GM23338 (cell line): Measurements from ENCODE around the gene HOXD8. TPM values are rescaled to one million over a fixed set of nuclear protein-coding genes. Genes with fewer than 3 reads are reported as not detected.

ENCODE experiments used
- ATAC-seq: fragments of 200-7000 bp; cut with Tn5 transposase; 3 replicates; pipeline ENCODE4 v1.9.1; 2020
- DNase-seq: peaks from one replicate; pipeline ENCODE4 v3.0.0-alpha.2; 2015; ENCODE audit warnings: low spot score
- H2AFZ ChIP-seq: fragments of 200-600 bp; sonication (generic); 2 replicates; pipeline ENCODE4 v1.8.0; 2016; ENCODE audit warnings: antibody characterized with exemption, mild to moderate bottlenecking, moderate library complexity
- H3F3A ChIP-seq: fragments of 200-600 bp; sonication (generic); replicated peaks from 2 replicates; pipeline ENCODE4 v1.8.0; 2017; ENCODE audit warnings: antibody characterized with exemption, mixed run types, low read depth
- H3K27ac ChIP-seq: fragments of 200-600 bp; sonication (generic); 2 replicates; pipeline ENCODE4 v1.6.1; 2016; ENCODE audit warnings: low read depth
- H3K27me3 ChIP-seq: fragments of 200-600 bp; sonication (generic); 2 replicates; pipeline ENCODE4 v1.8.0; 2016; ENCODE audit warnings: mild to moderate bottlenecking, mixed run types, moderate library complexity; ENCODE audit not compliant: insufficient read depth
- H3K36me3 ChIP-seq: fragments of 200-600 bp; sonication (generic); 2 replicates; pipeline ENCODE4 v1.8.0; 2016; ENCODE audit warnings: mild to moderate bottlenecking; ENCODE audit not compliant: insufficient read depth
- H3K4me1 ChIP-seq: fragments of 200-600 bp; sonication (generic); 2 replicates; pipeline ENCODE4 v1.8.0; 2016; ENCODE audit warnings: mild to moderate bottlenecking, moderate library complexity; ENCODE audit not compliant: insufficient read depth
- H3K4me2 ChIP-seq: fragments of 200-600 bp; sonication (generic); 2 replicates; pipeline ENCODE4 v1.7.1; 2017; ENCODE audit warnings: mixed run types
- H3K4me3 ChIP-seq: fragments of 200-600 bp; sonication (generic); 2 replicates; pipeline ENCODE4 v1.6.1; 2016; ENCODE audit warnings: mixed run types
- H3K79me2 ChIP-seq: fragments of 200-600 bp; sonication (generic); replicated peaks from 2 replicates; pipeline ENCODE4 v1.8.0; 2017; ENCODE audit warnings: mild to moderate bottlenecking; ENCODE audit not compliant: insufficient read depth
- H3K9me2 ChIP-seq: fragments of 200-600 bp; sonication (generic); 2 replicates; pipeline ENCODE4 v1.8.0; 2017; ENCODE audit not compliant: insufficient read depth
- H4K20me1 ChIP-seq: fragments of 200-600 bp; sonication (generic); replicated peaks from 2 replicates; pipeline ENCODE4 v1.8.0; 2017; ENCODE audit warnings: mild to moderate bottlenecking; ENCODE audit not compliant: insufficient read depth
- H3K27ac Mint-ChIP-seq: 2 replicates; pipeline ENCODE4 v1.8.0; 2020; ENCODE audit warnings: inconsistent platforms, mild to moderate bottlenecking, moderate library complexity, mixed read lengths
- H3K27me3 Mint-ChIP-seq: 3 replicates; pipeline ENCODE4 v1.8.0; 2022; ENCODE audit warnings: low read depth, mild to moderate bottlenecking, moderate library complexity, mixed read lengths, inconsistent platforms; ENCODE audit not compliant: insufficient read depth, poor library complexity
- H3K36me3 Mint-ChIP-seq: 3 replicates; pipeline ENCODE4 v1.8.0; 2021; ENCODE audit warnings: low read depth, mild to moderate bottlenecking, inconsistent platforms, moderate library complexity, mixed read lengths
- H3K4me1 Mint-ChIP-seq: 3 replicates; pipeline ENCODE4 v1.8.0; 2020; ENCODE audit warnings: mild to moderate bottlenecking, inconsistent platforms, mixed read lengths
- H3K4me3 Mint-ChIP-seq: 3 replicates; pipeline ENCODE4 v1.8.0; 2021; ENCODE audit warnings: moderate library complexity, mild to moderate bottlenecking, inconsistent platforms, mixed read lengths
- H3K9me3 Mint-ChIP-seq: 3 replicates; pipeline ENCODE4 v1.8.0; 2020; ENCODE audit warnings: moderate library complexity, mild to moderate bottlenecking, inconsistent platforms, mixed read lengths
- EZH2 ChIP-seq: fragments of 200-600 bp; sonication (generic); IDR thresholded peaks from one replicate; pipeline ENCODE4 v1.8.0; 2017; ENCODE audit warnings: antibody characterized with exemption, mild to moderate bottlenecking, low read depth; ENCODE audit not compliant: unreplicated experiment
- EZH2phosphoT487 ChIP-seq: fragments of 200-600 bp; sonication (generic); IDR thresholded peaks from one replicate; pipeline ENCODE4 v1.8.1; 2018; ENCODE audit warnings: antibody characterized with exemption; ENCODE audit not compliant: unreplicated experiment
- STAT1 ChIP-seq: IDR thresholded peaks from one replicate; pipeline ENCODE4 v1.6.1; 2016; ENCODE audit warnings: antibody characterized with exemption; ENCODE audit not compliant: unreplicated experiment
- ZNF331 ChIP-seq: fragments of 250-450 bp; sonication (Bioruptor Pico); IDR thresholded peaks from 2 replicates; pipeline ENCODE4 v1.5.0; 2020; ENCODE audit warnings: low read depth, mild to moderate bottlenecking, moderate library complexity
- ZNF462 ChIP-seq: fragments of 250-450 bp; sonication (Bioruptor Pico); IDR thresholded peaks from 2 replicates; pipeline ENCODE4 v1.5.0; 2020; ENCODE audit warnings: mild to moderate bottlenecking, moderate library complexity
- polyA plus RNA-seq: library from polyadenylated mRNA; unstranded; fragments of >200 nt; fragmentation: Nextera tagmentation; extraction: Ambion mirVana; gene quantifications from 2 replicates; pipeline ENCODE4 v1.2.1, GENCODE V29; 2016
- total RNA-seq: library from RNA; depleted of rRNA; stranded (reverse); fragments of >200 nt; shearing (Covaris generic); gene quantifications from 2 replicates; pipeline ENCODE4 v1.2.3, GENCODE V29; 2014

Gene HOXD8
- total and polyA plus RNA-seq, 2 experiments from 2014 or later = not detected

GRCh38 chr2:176164611-176165369, 35.3 kb downstream of the HOXD8 start:
- peak overlapping the region; percentile 73 for H3K4me2 ChIP-seq
- no peak overlapping the region for H3K27ac ChIP-seq
- H3K36me3 ChIP-seq = no peaks in the 10 kb centered on the region
- Mint-ChIP-seq H3K4me3 (peak overlapping the region; percentile 36), H3K9me3 (peaks cover 7% of the 10 kb centered on the region; the same call in 1 of the 3 replicates), H3K27me3 (peaks cover 100% of the 10 kb centered on the region), H3K4me1 (peaks cover 30% of the 10 kb centered on the region), H3K36me3 (no peaks in the 10 kb centered on the region), H3K27ac (no peak overlapping the region)
- H2AFZ ChIP-seq = no peak overlapping the region; the same call in 1 of the 2 replicates
- peak overlapping the region; percentile 44 for H3K4me3 ChIP-seq
- ATAC-seq (no peak; the same call in 2 of the 3 replicates), DNase-seq (peak; percentile 48)
- H3K9me2 ChIP-seq = no peaks in the 10 kb centered on the region
- H3K27me3 ChIP-seq = peaks cover 100% of the 10 kb centered on the region
- no peaks in the 10 kb centered on the region for H3K79me2 ChIP-seq
- H4K20me1 ChIP-seq = peaks cover 61% of the 10 kb centered on the region
- peaks cover 19% of the 10 kb centered on the region for H3F3A ChIP-seq
- peak; percentile 100 for TF ChIP-seq EZH2
- TF ChIP-seq EZH2phosphoT487 = peak; percentile 89
- TF ChIP-seq STAT1 = no peak
- peaks cover 45% of the 10 kb centered on the region for H3K4me1 ChIP-seq

- ATAC-seq = peak; percentile 39
- H3K36me3 ChIP-seq = no peaks in the 10 kb centered on the region; the same call in 1 of the 2 replicates
- peak overlapping the region; percentile 44; the same call in 1 of the 2 replicates for H3K4me3 ChIP-seq
- H3K9me3 Mint-ChIP-seq = peaks cover 7% of the 10 kb centered on the region; the same call in 1 of the 3 replicates
- TF ChIP-seq ZNF462 (CRISPR knock-in tag) = no peak
- TF ChIP-seq EZH2 = peak; percentile 73
- TF ChIP-seq EZH2phosphoT487 = no peak
- no peak for TF ChIP-seq ZNF331 (CRISPR knock-in tag)
- no peak for TF ChIP-seq STAT1
- H3K36me3 Mint-ChIP-seq = no peaks in the 10 kb centered on the region
- peak overlapping the region; percentile 26 for H3K4me3 Mint-ChIP-seq
- H3F3A ChIP-seq = peaks cover 19% of the 10 kb centered on the region
- peaks cover 65% of the 10 kb centered on the region for H4K20me1 ChIP-seq
- H3K9me2 ChIP-seq = no peaks in the 10 kb centered on the region
- H3K4me1 ChIP-seq = peaks cover 45% of the 10 kb centered on the region
- DNase-seq = peak; percentile 62
- peaks cover 100% of the 10 kb centered on the region for H3K27me3 Mint-ChIP-seq
- peaks cover 100% of the 10 kb centered on the region for H3K27me3 ChIP-seq
- no peak overlapping the region for H3K27ac Mint-ChIP-seq
- peaks cover 30% of the 10 kb centered on the region for H3K4me1 Mint-ChIP-seq
- H3K27ac ChIP-seq = no peak overlapping the region
- no peak overlapping the region for H2AFZ ChIP-seq
- no peaks in the 10 kb centered on the region for H3K79me2 ChIP-seq
- peak overlapping the region; percentile 73 for H3K4me2 ChIP-seq
Observed at GRCh38 chr2:176165370-176166050, 36.0 kb downstream of the HOXD8 start.
